T-helper 17 cell (primary cell): ENCODE measurements around the gene FRMD5. TPM values are rescaled to one million over a fixed set of nuclear protein-coding genes. Genes with fewer than 3 reads are reported as not detected.

Source experiments
- ATAC-seq: fragments of 150-1000 bp; cut with Tn5 transposase; 2 replicates; pipeline ENCODE4 v1.10.0; 2021; ENCODE audit warnings: mild to moderate bottlenecking, moderate library complexity
- DNase-seq, 3 donors: peaks; one replicate each; pipeline versions ENCODE4 v3.0.0 to v3.0.0-alpha.2; 2020 to 2021
- H3K9me3 ChIP-seq: one replicate; pipeline ENCODE4 v1.7.0; 2013; ENCODE audit warnings: low read length, mild to moderate bottlenecking; ENCODE audit not compliant: control insufficient read depth, poor library complexity, severe bottlenecking
- H3K27ac Mint-ChIP-seq: one replicate; pipeline ENCODE4 v1.8.0; 2022; ENCODE audit warnings: mild to moderate bottlenecking, moderate library complexity, mixed read lengths
- H3K27me3 Mint-ChIP-seq: one replicate; pipeline ENCODE4 v1.8.0; 2022; ENCODE audit warnings: mixed read lengths
- H3K36me3 Mint-ChIP-seq: one replicate; pipeline ENCODE4 v1.8.0; 2022; ENCODE audit warnings: low read depth, mixed read lengths
- H3K4me1 Mint-ChIP-seq: one replicate; pipeline ENCODE4 v1.8.0; 2022; ENCODE audit warnings: mild to moderate bottlenecking, mixed read lengths
- H3K4me3 Mint-ChIP-seq: one replicate; pipeline ENCODE4 v1.8.0; 2022; ENCODE audit warnings: mild to moderate bottlenecking, moderate library complexity, mixed read lengths
- total RNA-seq, 4 donors: library from RNA in 2 of 4; stranded (reverse) in 2 of 4; gene quantifications; one replicate each; pipeline ENCODE4 v1.2.3 and lab custom pipeline; 2022 to 2026

The FRMD5 gene
- total RNA-seq, 2 donors from 2014 or later, result not detected

- DNase-seq, result no peak
- Mint-ChIP-seq H3K4me3 (no peak overlapping the region), H3K27ac (no peak overlapping the region), H3K27me3 (peaks cover 24% of the 10 kb centered on the region), H3K36me3 (no peaks in the 10 kb centered on the region), H3K4me1 (no peaks in the 10 kb centered on the region)
- ATAC-seq, result no peak
- H3K9me3 ChIP-seq, result no peaks in the 10 kb centered on the region
These were observed 281.1 kb downstream of the FRMD5 start for GRCh38 chr15:43913941-43914340.

- no peak overlapping the region for H3K4me3 Mint-ChIP-seq
- no peaks in the 10 kb centered on the region for H3K36me3 Mint-ChIP-seq
- H3K4me1 Mint-ChIP-seq, result no peaks in the 10 kb centered on the region
- ATAC-seq, result no peak
- no peaks in the 10 kb centered on the region for H3K9me3 ChIP-seq
- peaks cover 18% of the 10 kb centered on the region for H3K27me3 Mint-ChIP-seq
- DNase-seq, result no peak
- H3K27ac Mint-ChIP-seq, result no peak overlapping the region
These were observed 281.9 kb downstream of the FRMD5 start for GRCh38 chr15:43913026-43913780.

- Mint-ChIP-seq H3K4me3 (no peak overlapping the region), H3K36me3 (no peaks in the 10 kb centered on the region), H3K27me3 (peaks cover 11% of the 10 kb centered on the region), H3K27ac (no peak overlapping the region), H3K4me1 (no peaks in the 10 kb centered on the region)
- ATAC-seq, result no peak
- H3K9me3 ChIP-seq, result no peaks in the 10 kb centered on the region
- no peak for DNase-seq
These were observed 282.9 kb downstream of the FRMD5 start for GRCh38 chr15:43912208-43912607.

- ATAC-seq (no peak), DNase-seq (no peak)
- H3K27me3 Mint-ChIP-seq, result peaks cover 10% of the 10 kb centered on the region
- no peak overlapping the region for H3K27ac Mint-ChIP-seq
- no peaks in the 10 kb centered on the region for H3K4me1 Mint-ChIP-seq
- H3K36me3 Mint-ChIP-seq, result no peaks in the 10 kb centered on the region
- no peaks in the 10 kb centered on the region for H3K9me3 ChIP-seq
- no peak overlapping the region for H3K4me3 Mint-ChIP-seq
These were observed 283.8 kb downstream of the FRMD5 start for GRCh38 chr15:43911235-43911781.

DNA sequence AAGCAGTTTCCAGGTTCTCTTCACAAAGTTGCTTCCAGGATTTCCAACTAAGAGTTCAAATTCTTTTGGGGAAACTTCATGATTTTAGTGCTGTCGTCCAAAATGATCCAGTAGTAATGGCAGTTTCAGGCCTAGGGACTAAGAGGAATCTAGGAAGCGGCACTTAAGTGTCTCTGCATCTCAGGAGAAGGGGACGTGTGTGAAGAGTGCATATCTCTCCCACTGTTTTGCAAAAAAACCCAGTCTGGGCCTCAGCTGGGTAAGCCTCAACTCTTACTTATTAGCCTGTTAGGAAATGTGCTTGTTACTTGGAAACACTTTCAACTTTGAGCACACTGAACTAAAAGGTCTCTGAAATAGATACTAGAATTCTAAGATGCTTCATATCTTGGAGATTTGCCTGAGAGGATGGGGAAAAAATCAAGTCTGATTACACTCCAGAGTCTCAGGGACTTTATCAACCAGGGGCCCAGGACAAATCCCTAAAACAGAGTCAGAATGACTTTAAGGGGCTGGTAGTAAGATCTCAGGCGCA is 286.5 kb downstream of the FRMD5 start:
- no peak overlapping the region for H3K27ac Mint-ChIP-seq
- DNase-seq (no peak), ATAC-seq (no peak)
- peaks cover 5% of the 10 kb centered on the region for H3K27me3 Mint-ChIP-seq
- H3K9me3 ChIP-seq, result no peaks in the 10 kb centered on the region
- H3K4me1 Mint-ChIP-seq, result peaks cover 7% of the 10 kb centered on the region
- H3K36me3 Mint-ChIP-seq, result peaks cover 2% of the 10 kb centered on the region
- H3K4me3 Mint-ChIP-seq, result no peak overlapping the region

DNA sequence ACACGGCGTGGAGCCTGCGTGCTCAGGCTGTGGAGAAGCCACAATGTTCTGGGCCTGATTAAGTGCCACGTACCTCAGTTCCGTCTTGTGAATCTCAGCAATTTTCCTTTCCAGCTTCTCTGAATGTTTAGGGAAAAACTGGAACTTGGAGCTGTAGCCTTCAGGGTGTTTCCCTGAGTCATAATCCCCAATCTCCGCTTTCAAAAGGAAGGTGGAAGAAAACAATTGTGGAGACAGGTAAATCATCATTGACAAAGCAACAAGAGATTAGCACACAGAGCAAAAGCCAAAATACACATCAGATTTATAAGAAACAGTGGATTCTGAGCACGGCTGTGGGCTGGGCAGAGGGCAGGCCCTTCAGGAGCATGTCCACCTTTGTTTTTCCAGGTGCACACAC is 289.3 kb downstream of the FRMD5 start:
- Mint-ChIP-seq H3K36me3 (peaks cover 2% of the 10 kb centered on the region), H3K4me3 (no peak overlapping the region), H3K27me3 (peaks cover 5% of the 10 kb centered on the region), H3K27ac (no peak overlapping the region), H3K4me1 (peaks cover 7% of the 10 kb centered on the region)
- no peak for ATAC-seq
- H3K9me3 ChIP-seq, result no peaks in the 10 kb centered on the region
- DNase-seq, result no peak

- peaks cover 2% of the 10 kb centered on the region for H3K36me3 Mint-ChIP-seq
- peak; percentile 69 for ATAC-seq
- H3K9me3 ChIP-seq, result no peaks in the 10 kb centered on the region
- DNase-seq, result peak; percentile 16 to 48 (median 19)
- peaks cover 5% of the 10 kb centered on the region for H3K27me3 Mint-ChIP-seq
- H3K4me3 Mint-ChIP-seq, result no peak overlapping the region
- peak overlapping the region; percentile 39 for H3K27ac Mint-ChIP-seq
- peaks cover 7% of the 10 kb centered on the region for H3K4me1 Mint-ChIP-seq
These were observed 291.2 kb downstream of the FRMD5 start for GRCh38 chr15:43903864-43904290.

DNA sequence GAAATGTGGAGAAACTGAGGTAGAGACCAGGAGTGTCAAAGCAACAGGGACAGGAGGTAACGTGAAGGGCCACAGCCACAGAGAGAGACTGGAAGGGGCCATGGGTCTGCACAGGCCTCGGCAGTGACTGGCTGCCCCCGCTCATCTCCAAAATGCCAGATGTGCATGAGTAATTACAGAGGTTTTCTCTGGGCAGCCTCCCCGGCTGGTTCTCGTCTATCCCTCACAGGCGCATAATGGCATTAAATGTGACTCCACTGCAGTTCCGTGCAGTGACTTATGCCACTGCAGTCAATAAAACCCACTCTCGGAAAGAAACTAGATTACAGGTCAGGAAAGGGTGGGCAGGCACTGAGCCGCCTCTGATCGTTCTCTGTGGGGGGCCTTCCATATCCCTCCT is 293.6 kb downstream of the FRMD5 start:
- H3K9me3 ChIP-seq, result no peaks in the 10 kb centered on the region
- H3K4me3 Mint-ChIP-seq, result no peak overlapping the region
- no peak for ATAC-seq
- no peak for DNase-seq
- H3K4me1 Mint-ChIP-seq, result peaks cover 7% of the 10 kb centered on the region
- H3K27me3 Mint-ChIP-seq, result peaks cover 5% of the 10 kb centered on the region
- peaks cover 2% of the 10 kb centered on the region for H3K36me3 Mint-ChIP-seq
- no peak overlapping the region for H3K27ac Mint-ChIP-seq

GRCh38 chr15:43900996-43901395 is 294.1 kb downstream of the FRMD5 start:
- DNase-seq (no peak), ATAC-seq (no peak)
- Mint-ChIP-seq H3K27ac (no peak overlapping the region), H3K4me3 (no peak overlapping the region), H3K27me3 (peaks cover 5% of the 10 kb centered on the region), H3K4me1 (peaks cover 7% of the 10 kb centered on the region), H3K36me3 (peaks cover 2% of the 10 kb centered on the region)
- no peaks in the 10 kb centered on the region for H3K9me3 ChIP-seq

DNA sequence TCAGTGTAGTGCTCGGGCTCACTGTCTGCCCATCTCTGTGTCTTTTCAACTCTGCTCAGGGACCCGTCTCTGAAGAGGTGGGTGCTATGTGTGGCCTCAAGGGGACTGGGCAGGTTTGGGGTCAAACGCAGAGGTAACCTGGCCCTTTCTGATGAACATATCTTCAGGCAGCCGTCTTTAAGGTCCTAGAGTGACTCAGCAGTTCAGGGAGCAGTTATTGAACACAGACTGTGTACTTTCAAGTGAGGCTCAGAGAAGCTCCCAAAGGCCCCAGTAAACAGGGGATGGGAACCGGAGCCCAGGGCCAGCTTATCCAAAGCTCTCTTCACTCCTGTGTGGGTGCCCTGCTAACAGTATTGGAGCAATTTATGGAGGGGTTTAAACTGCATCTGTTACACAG is 295.1 kb downstream of the FRMD5 start:
- no peaks in the 10 kb centered on the region for H3K27me3 Mint-ChIP-seq
- ATAC-seq (no peak), DNase-seq (no peak)
- H3K27ac Mint-ChIP-seq, result no peak overlapping the region
- peaks cover 4% of the 10 kb centered on the region for H3K4me1 Mint-ChIP-seq
- H3K9me3 ChIP-seq, result no peaks in the 10 kb centered on the region
- H3K4me3 Mint-ChIP-seq, result no peak overlapping the region
- no peaks in the 10 kb centered on the region for H3K36me3 Mint-ChIP-seq

GRCh38 chr15:43898891-43899290 is 296.2 kb downstream of the FRMD5 start:
- H3K4me3 Mint-ChIP-seq, result no peak overlapping the region
- no peaks in the 10 kb centered on the region for H3K9me3 ChIP-seq
- DNase-seq, result no peak
- no peak overlapping the region for H3K27ac Mint-ChIP-seq
- no peak for ATAC-seq
- H3K27me3 Mint-ChIP-seq, result no peaks in the 10 kb centered on the region
- peaks cover 3% of the 10 kb centered on the region for H3K4me1 Mint-ChIP-seq
- peaks cover 2% of the 10 kb centered on the region for H3K36me3 Mint-ChIP-seq

DNA sequence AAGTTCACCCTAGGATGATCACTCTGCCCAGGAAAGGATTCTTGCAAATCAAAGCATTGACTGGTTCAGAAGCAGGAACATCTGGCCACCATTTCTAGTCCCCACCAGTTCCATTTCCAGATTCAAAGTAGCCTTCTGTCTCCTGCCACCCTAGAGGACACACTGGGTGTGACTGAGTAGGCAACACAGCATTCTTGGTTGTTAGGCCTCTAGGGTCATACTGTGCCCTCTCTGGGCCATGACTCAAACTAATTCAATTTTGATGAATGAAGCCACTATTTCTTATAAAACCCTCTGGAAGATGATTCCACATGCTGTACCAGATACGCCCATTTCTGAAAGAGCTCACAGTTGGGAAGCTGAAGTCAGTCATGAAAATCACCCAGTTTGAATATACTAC is 298.5 kb downstream of the FRMD5 start:
- DNase-seq, result no peak
- no peaks in the 10 kb centered on the region for H3K9me3 ChIP-seq
- ATAC-seq, result no peak
- H3K27ac Mint-ChIP-seq, result no peak overlapping the region
- H3K4me3 Mint-ChIP-seq, result no peak overlapping the region
- peaks cover 2% of the 10 kb centered on the region for H3K4me1 Mint-ChIP-seq
- H3K27me3 Mint-ChIP-seq, result no peaks in the 10 kb centered on the region
- H3K36me3 Mint-ChIP-seq, result peaks cover 2% of the 10 kb centered on the region

DNA sequence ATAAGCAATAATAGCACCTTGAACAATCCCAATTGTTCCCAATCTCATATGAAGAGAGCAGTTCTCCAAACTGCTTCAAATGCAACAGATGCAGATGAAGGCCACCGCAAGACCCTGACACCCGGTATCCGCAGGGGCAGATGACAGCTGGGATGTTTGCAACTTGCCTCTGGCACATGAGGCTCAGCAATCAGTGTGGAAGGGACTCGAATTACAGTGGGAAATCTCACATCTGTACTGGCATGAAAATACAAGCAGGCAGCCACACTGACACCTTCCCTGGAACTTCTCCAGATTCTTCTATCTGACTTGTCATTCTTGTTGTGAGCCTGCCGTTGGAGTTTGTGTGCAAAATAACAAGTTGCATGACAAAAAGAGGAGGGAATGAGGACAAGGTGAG is 299.5 kb downstream of the FRMD5 start:
- H3K9me3 ChIP-seq, result no peaks in the 10 kb centered on the region
- H3K4me3 Mint-ChIP-seq, result no peak overlapping the region
- no peaks in the 10 kb centered on the region for H3K27me3 Mint-ChIP-seq
- H3K27ac Mint-ChIP-seq, result no peak overlapping the region
- DNase-seq (no peak), ATAC-seq (no peak)
- H3K4me1 Mint-ChIP-seq, result peaks cover 2% of the 10 kb centered on the region
- H3K36me3 Mint-ChIP-seq, result peaks cover 2% of the 10 kb centered on the region

GRCh38 chr15:43893956-43894355 is 301.1 kb downstream of the FRMD5 start:
- peaks cover 5% of the 10 kb centered on the region for H3K4me1 Mint-ChIP-seq
- H3K9me3 ChIP-seq, result no peaks in the 10 kb centered on the region
- peaks cover 4% of the 10 kb centered on the region for H3K36me3 Mint-ChIP-seq
- H3K27me3 Mint-ChIP-seq, result no peaks in the 10 kb centered on the region
- ATAC-seq (no peak), DNase-seq (no peak)
- no peak overlapping the region for H3K27ac Mint-ChIP-seq
- no peak overlapping the region for H3K4me3 Mint-ChIP-seq
